Epithelial cell of proximal tubule (primary cell): ENCODE results near the gene LY6G5C. TPM values are rescaled to one million over a fixed set of nuclear protein-coding genes. Genes with fewer than 3 reads are reported as not detected.
A peak's percentile ranks its signal among the peaks of the same experiment; 100 is the strongest.

Experiments used
- DNase-seq: peaks from one replicate; pipeline ENCODE4 v3.0.0-alpha.2; 2011; ENCODE audit warnings: low read depth
- H3K4me3 ChIP-seq: 2 replicates; pipeline ENCODE4 v1.5.1; 2011; ENCODE audit warnings: low read depth, mild to moderate bottlenecking, low read length
- CTCF ChIP-seq: conservative IDR thresholded peaks from 2 replicates; pipeline ENCODE4 v1.5.1; 2012; ENCODE audit warnings: low read depth, mild to moderate bottlenecking, low read length
- total RNA-seq: library from RNA; depleted of rRNA; stranded (reverse); fragments of >200 nt; gene quantifications from 2 replicates; pipeline ENCODE4 v1.2.3, GENCODE V29; 2015

The LY6G5C gene
- total RNA-seq, 1 donor from 2014 or later: 1.1 TPM

- no peak overlapping the region for H3K4me3 ChIP-seq
- TF ChIP-seq CTCF: no peak
- DNase-seq: no peak
These were observed 9.6 kb upstream of the LY6G5C start for GRCh38 chr6:31690231-31691077.

GRCh38 chr6:31689249-31690110, 8.6 kb upstream of the LY6G5C start:
- H3K4me3 ChIP-seq: no peak overlapping the region
- DNase-seq: no peak
- TF ChIP-seq CTCF: peak; percentile 67

- no peak overlapping the region for H3K4me3 ChIP-seq
- DNase-seq: no peak
- no peak for TF ChIP-seq CTCF
These were observed 7.2 kb upstream of the LY6G5C start for GRCh38 chr6:31687860-31688693.

GRCh38 chr6:31687321-31687720, 6.5 kb upstream of the LY6G5C start:
- DNase-seq: no peak
- no peak for TF ChIP-seq CTCF
- H3K4me3 ChIP-seq: no peak overlapping the region

GRCh38 chr6:31686483-31686882, 5.6 kb upstream of the LY6G5C start:
- TF ChIP-seq CTCF: no peak
- no peak for DNase-seq
- H3K4me3 ChIP-seq: no peak overlapping the region

GRCh38 chr6:31683591-31683990, 2.7 kb upstream of the LY6G5C start:
- no peak overlapping the region for H3K4me3 ChIP-seq
- no peak for TF ChIP-seq CTCF
- DNase-seq: no peak
